H1 (cell line): ENCODE data around the gene CACNA2D3. TPM values are rescaled to one million over a fixed set of nuclear protein-coding genes. Genes with fewer than 3 reads are reported as not detected.

Experiments
- CTCF ChIA-PET: fragments of 300-600 bp; sonication (Branson Sonifier 250); formaldehyde crosslinking; loops from one replicate; lab custom pipeline; 2021; ENCODE audit not compliant: partially characterized antibody; lab: Charles Lee
- POLR2A ChIA-PET: fragments of 300-600 bp; sonication (Branson Sonifier 250); formaldehyde crosslinking; loops from one replicate; lab custom pipeline; 2021; ENCODE audit warnings: inconsistent platforms; ENCODE audit not compliant: partially characterized antibody; lab: Charles Lee
- DNase-seq, 2 experiments: peaks; one replicate each; pipeline versions ENCODE4 v3.0.0 to v3.0.0-alpha.2; 2010 to 2022; ENCODE audit warnings: low spot score in 2 of 2, low read depth in 1 of 2, mixed read lengths in 1 of 2
- FAIRE-seq: peaks from 2 replicates; lab custom pipeline; 2011; peaks lifted over from hg19 to GRCh38; lab: Jason Lieb, UNC
- H2AFZ ChIP-seq: 2 replicates; pipeline ENCODE4 v1.8.1; 2012; ENCODE audit warnings: low read length, inconsistent platforms
- H2AK5ac ChIP-seq: 2 replicates; pipeline ENCODE4 v1.6.1; 2013; ENCODE audit warnings: low read depth, low read length
- H2BK120ac ChIP-seq: replicated peaks from 2 replicates; pipeline ENCODE3; 2013; ENCODE audit warnings: low read depth, low read length, inconsistent platforms
- H2BK12ac ChIP-seq: 2 replicates; pipeline ENCODE4 v1.6.1; 2013; ENCODE audit warnings: low read depth, low read length
- H2BK15ac ChIP-seq: 2 replicates; pipeline ENCODE4 v1.6.1; 2013; ENCODE audit warnings: low read length
- H2BK20ac ChIP-seq: 2 replicates; pipeline ENCODE4 v1.6.1; 2013; ENCODE audit warnings: low read length
- H2BK5ac ChIP-seq: 2 replicates; pipeline ENCODE4 v1.6.1; 2013; ENCODE audit warnings: low read depth, low read length
- H3K14ac ChIP-seq: 2 replicates; pipeline ENCODE4 v1.6.1; 2013; ENCODE audit warnings: inconsistent platforms; ENCODE audit not compliant: insufficient read length
- H3K18ac ChIP-seq: 2 replicates; pipeline ENCODE4 v1.6.1; 2013; ENCODE audit warnings: low read length; ENCODE audit errors: extremely low read depth
- H3K23ac ChIP-seq: 2 replicates; pipeline ENCODE4 v1.6.1; 2013; ENCODE audit warnings: inconsistent platforms; ENCODE audit not compliant: insufficient read length
- H3K23me2 ChIP-seq: 2 replicates; pipeline ENCODE4 v1.6.1; 2013; ENCODE audit warnings: low read depth, low read length
- H3K27ac ChIP-seq: 2 replicates; pipeline ENCODE4 v1.6.1; 2011; ENCODE audit warnings: low read depth, low read length, inconsistent platforms
- H3K27me3 ChIP-seq, 4 experiments: replicated peaks in 1 of 4; 1 replicate in 1 of 4; 2 replicates in 3 of 4; pipeline versions ENCODE4 v1.6.1 to v1.8.1; 2011 to 2013; ENCODE audit warnings: low read length in 3 of 4, mild to moderate bottlenecking in 3 of 4, inconsistent platforms in 2 of 4, mixed read lengths in 2 of 4, moderate library complexity in 1 of 4; ENCODE audit not compliant: control insufficient read depth in 3 of 4, insufficient read depth in 3 of 4; ENCODE audit errors: extremely low read depth in 1 of 4
- H3K36me3 ChIP-seq, 4 experiments: 2 replicates each; pipeline versions ENCODE4 v1.6.1 to v1.8.1; 2011 to 2013; ENCODE audit warnings: mild to moderate bottlenecking in 4 of 4, low read length in 3 of 4, moderate library complexity in 2 of 4, control low read depth in 1 of 4, inconsistent platforms in 1 of 4; ENCODE audit not compliant: insufficient read depth in 4 of 4, control insufficient read depth in 2 of 4
- H3K4ac ChIP-seq: replicated peaks from 2 replicates; pipeline ENCODE3; 2013; ENCODE audit warnings: low read length, low read depth, mixed read lengths, inconsistent platforms; ENCODE audit not compliant: insufficient read length
- H3K4me1 ChIP-seq, 4 experiments: replicated peaks in 1 of 4; 1 replicate in 1 of 4; 2 replicates in 3 of 4; pipeline versions ENCODE4 v1.6.1 to v1.8.1; 2011 to 2013; ENCODE audit warnings: low read length in 3 of 4, inconsistent platforms in 2 of 4, mixed read lengths in 1 of 4; ENCODE audit not compliant: insufficient read depth in 4 of 4, control insufficient read depth in 3 of 4
- H3K4me2 ChIP-seq, 2 experiments: 2 replicates each; pipeline versions ENCODE4 v1.6.1 to v1.8.1; 2011 to 2013; ENCODE audit warnings: low read depth in 2 of 2, low read length in 2 of 2, control low read depth in 1 of 2, inconsistent platforms in 1 of 2, mild to moderate bottlenecking in 1 of 2; ENCODE audit not compliant: insufficient read depth in 1 of 2
- H3K4me3 ChIP-seq, 4 experiments: fragments of 200-600, 300-600 bp in 1 of 4; sonication (generic), shearing (Covaris generic), sonication (Bioruptor Twin) in 1 of 4; 2 replicates each; pipeline versions ENCODE4 v1.5.1 to v1.8.1; 2011 to 2016; ENCODE audit warnings: low read length in 4 of 4, low read depth in 3 of 4, control low read depth in 2 of 4, inconsistent platforms in 2 of 4, mild to moderate bottlenecking in 2 of 4, mixed read lengths in 1 of 4, moderate library complexity in 1 of 4; ENCODE audit not compliant: insufficient read depth in 2 of 4; ENCODE audit errors: extremely low read depth in 1 of 4
- H3K56ac ChIP-seq: replicated peaks from 2 replicates; pipeline ENCODE3; 2013; ENCODE audit warnings: low read depth, mild to moderate bottlenecking, mixed read lengths, low read length, inconsistent platforms; ENCODE audit not compliant: insufficient read length
- H3K79me1 ChIP-seq: 2 replicates; pipeline ENCODE4 v1.6.1; 2013; ENCODE audit warnings: low read depth, low read length, control low read depth
- H3K79me2 ChIP-seq, 2 experiments: 2 replicates each; pipeline versions ENCODE4 v1.6.1 to v1.8.1; 2012 to 2013; ENCODE audit warnings: low read length in 2 of 2, mild to moderate bottlenecking in 2 of 2, inconsistent platforms in 1 of 2; ENCODE audit not compliant: insufficient read depth in 2 of 2, control insufficient read depth in 1 of 2
- H3K9ac ChIP-seq, 4 experiments: replicated peaks in 1 of 4; 1 replicate in 1 of 4; 2 replicates in 3 of 4; pipeline versions ENCODE4 v1.6.1 to v1.8.1; 2011 to 2013; ENCODE audit warnings: low read depth in 3 of 4, low read length in 3 of 4, control low read depth in 2 of 4, mild to moderate bottlenecking in 2 of 4, moderate library complexity in 2 of 4, inconsistent platforms in 1 of 4; ENCODE audit errors: extremely low read depth in 1 of 4
- H3K9me3 ChIP-seq, 2 experiments: 2 replicates each; pipeline versions ENCODE4 v1.6.1 to v1.8.1; 2012 to 2013; ENCODE audit warnings: mild to moderate bottlenecking in 2 of 2, moderate library complexity in 2 of 2, control low read depth in 1 of 2, inconsistent platforms in 1 of 2, low read depth in 1 of 2, low read length in 1 of 2, mixed read lengths in 1 of 2; ENCODE audit not compliant: insufficient read depth in 2 of 2
- H4K20me1 ChIP-seq, 2 experiments: replicated peaks in 1 of 2; 2 replicates each; pipeline versions ENCODE3 to v1.8.1; 2011 to 2013; ENCODE audit warnings: inconsistent platforms in 2 of 2, low read length in 2 of 2, mild to moderate bottlenecking in 1 of 2; ENCODE audit not compliant: insufficient read depth in 2 of 2, control insufficient read depth in 1 of 2
- H4K5ac ChIP-seq: 2 replicates; pipeline ENCODE4 v1.6.1; 2013; ENCODE audit warnings: low read length, low read depth, mixed read lengths, inconsistent platforms; ENCODE audit not compliant: insufficient read length
- H4K8ac ChIP-seq: 2 replicates; pipeline ENCODE4 v1.8.0; 2013; ENCODE audit warnings: mild to moderate bottlenecking, moderate library complexity, low read length, inconsistent platforms; ENCODE audit not compliant: insufficient read depth; ENCODE audit errors: extremely low read depth
- H4K91ac ChIP-seq: replicated peaks from 2 replicates; pipeline ENCODE3; 2013; ENCODE audit warnings: low read length, mixed read lengths, inconsistent platforms; ENCODE audit not compliant: insufficient read length
- BCL11A ChIP-seq, 2 experiments: IDR thresholded peaks; one replicate each; pipeline ENCODE4 v1.6.1; 2011; ENCODE audit warnings: low read depth in 2 of 2, low read length in 2 of 2, mild to moderate bottlenecking in 2 of 2
- CEBPB ChIP-seq: IDR thresholded peaks from 2 replicates; pipeline ENCODE4 v1.6.1; 2012; ENCODE audit warnings: low read depth, low read length
- WGBS, 2 experiments: shearing (Covaris generic) in 1 of 2; methylation state at CpG; one replicate each; pipeline versions ENCODE4 v1.1.6 to v1.1.7; 2013 to 2015; ENCODE audit warnings: low lambda C conversion rate in 2 of 2, mixed read lengths in 2 of 2, inconsistent platforms in 1 of 2, low coverage in 1 of 2, missing lambda C conversion rate in 1 of 2; ENCODE audit not compliant: insufficient replicate concordance in 2 of 2, insufficient coverage in 1 of 2, insufficient read length in 1 of 2; ENCODE audit errors: extremely low coverage in 1 of 2, missing lambda C conversion rate in 1 of 2; 5-methylcytosine and 5-hydroxymethylcytosine counted together
- polyA plus RNA-seq, 7 experiments: library from polyadenylated mRNA; depleted of rRNA in 3 of 7; stranded (reverse) in 5 of 7; unstranded in 2 of 7; fragments of >200 nt in 5 of 7; fragments of 200-250 nt in 2 of 7; gene quantifications; 1 replicate in 5 of 7; 2 replicates in 1 of 7; 4 replicates in 1 of 7; pipeline versions ENCODE4 v1.2.1 to v1.2.3, GENCODE V29; 2011 to 2013; ENCODE audit warnings: missing spikeins in 2 of 7, mixed read lengths in 2 of 7
- total RNA-seq: library from RNA; stranded (reverse); fragmentation: NEBNext Ultra II Directional; extraction: Animal tissue kit (Norgen Biotek cat#: 25700); gene quantifications from 2 replicates; pipeline ENCODE4 v1.2.1, GENCODE V29; 2021

Gene CACNA2D3
- total and polyA plus RNA-seq, 2 of the 8 experiments (the other 6 are each of a cell fraction or from before 2014, with no cell fraction given): 1.5 to 1.8 TPM

DNA sequence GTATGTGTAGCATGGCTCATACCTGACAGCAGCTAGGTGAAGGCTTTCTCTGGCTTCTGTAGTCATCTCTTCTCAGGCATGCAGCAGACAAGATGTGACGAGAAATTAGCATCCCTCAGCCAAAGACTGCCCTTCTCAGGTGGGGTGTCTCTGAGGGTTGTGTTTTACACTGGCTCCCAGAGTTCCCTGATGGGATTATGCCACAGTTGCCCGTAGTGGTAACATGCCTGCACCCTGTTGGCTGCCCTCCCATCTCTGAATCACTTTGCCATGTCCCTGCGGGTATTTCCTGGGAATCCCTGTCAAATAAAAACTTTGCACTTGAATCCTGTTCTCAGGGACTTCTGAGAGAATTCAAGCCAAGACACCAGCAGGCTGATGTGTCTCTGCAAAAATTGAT is 735.0 kb downstream of the CACNA2D3 start:
- TF ChIP-seq BCL11A (IDR thresholded peaks at IDR 0.05; ENCODE audit: low read depth in 2 of 2, low read length in 2 of 2): no peak
- no peak for TF ChIP-seq CEBPB
- H3K23me2 ChIP-seq: no peaks in the 10 kb centered on the region
- no peak overlapping the region for H2AFZ ChIP-seq
- no peak overlapping the region for H3K18ac ChIP-seq
- H4K20me1 ChIP-seq: no peaks in the 10 kb centered on the region
- no peak overlapping the region for H2AK5ac ChIP-seq
- no peak overlapping the region for H4K8ac ChIP-seq
- no peak overlapping the region for H2BK5ac ChIP-seq
- no peak overlapping the region for H2BK15ac ChIP-seq
- no peak for FAIRE-seq
- H2BK12ac ChIP-seq: peak overlapping the region; percentile 27; the same call in 1 of the 2 replicates
- H3K4ac ChIP-seq: no peak overlapping the region
- H3K79me2 ChIP-seq: no peaks in the 10 kb centered on the region
- no peaks in the 10 kb centered on the region for H3K9me3 ChIP-seq
- WGBS, 2 experiments: 95% methylated on average over 3 of the region's 3 CpGs; no CpG with 5 or more reads in 1 of the 2 experiments
- peaks cover 0 to 2% (median under 1%) of the 10 kb centered on the region in 4 experiments; a peak in 1 of 7 replicates for H3K27me3 ChIP-seq
- H3K79me1 ChIP-seq: no peaks in the 10 kb centered on the region
- no peaks in the 10 kb centered on the region for H3K36me3 ChIP-seq
- H2BK120ac ChIP-seq: no peak overlapping the region
- H3K23ac ChIP-seq: no peak overlapping the region
- H3K14ac ChIP-seq: no peak overlapping the region
- H3K9ac ChIP-seq: no peak overlapping the region
- no peak overlapping the region for H3K56ac ChIP-seq
- no peak overlapping the region for H4K5ac ChIP-seq
- H2BK20ac ChIP-seq: no peak overlapping the region
- CTCF ChIA-PET: interaction anchor here (1.6 kb wide), 1 partner anchor 26 kb away, joined by 7 read pairs; no protein-coding TSS in a partner anchor
- POLR2A ChIA-PET: no interaction called here
- no peak overlapping the region for H3K4me3 ChIP-seq
- no peak overlapping the region for H3K27ac ChIP-seq
- H4K91ac ChIP-seq: no peak overlapping the region
- peaks cover 0 to 15% (median 9%) of the 10 kb centered on the region in 4 experiments; a peak in 6 of 7 replicates for H3K4me1 ChIP-seq
- H3K4me2 ChIP-seq: no peak overlapping the region
- no peak for DNase-seq
